Stimulated activated CD4-positive, alpha-beta T cell treated with anti-CD3 and anti-CD28 coated beads, Interleukin-15, amount 100 ng/mL, for 1 hour (primary cell): Measurements from ENCODE around the gene TREM1.
"Not testable (repeated sequence)": the region's sequence is repeated elsewhere in the genome, so short reads cannot be mapped to it uniquely, and the experiment has no call there.

ENCODE experiments used
- DNase-seq, 2 donors: peaks; one replicate each; pipeline ENCODE4 v3.0.0-alpha.2; 2020; ENCODE audit warnings: low read depth in 1 of 2, low spot score in 1 of 2

The TREM1 gene

DNA sequence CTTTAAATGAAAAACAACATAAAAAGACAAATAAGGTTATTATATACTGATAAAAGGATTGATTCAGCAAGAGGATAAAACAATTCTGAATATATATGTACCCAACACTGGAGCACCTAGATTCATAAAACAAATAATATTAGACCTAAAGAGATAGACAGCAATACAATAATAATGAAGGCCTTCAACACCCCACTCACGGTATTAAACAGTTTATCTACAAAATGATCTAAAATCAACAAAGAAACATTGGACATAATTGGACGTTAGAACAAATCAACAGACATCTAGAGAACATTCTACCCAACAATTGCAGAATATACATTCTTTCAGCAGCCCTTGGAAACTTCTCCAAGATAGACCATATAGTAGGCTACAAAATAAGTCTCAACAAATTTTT is 24.1 kb downstream of the TREM1 start:
- DNase-seq: no peak

DNA sequence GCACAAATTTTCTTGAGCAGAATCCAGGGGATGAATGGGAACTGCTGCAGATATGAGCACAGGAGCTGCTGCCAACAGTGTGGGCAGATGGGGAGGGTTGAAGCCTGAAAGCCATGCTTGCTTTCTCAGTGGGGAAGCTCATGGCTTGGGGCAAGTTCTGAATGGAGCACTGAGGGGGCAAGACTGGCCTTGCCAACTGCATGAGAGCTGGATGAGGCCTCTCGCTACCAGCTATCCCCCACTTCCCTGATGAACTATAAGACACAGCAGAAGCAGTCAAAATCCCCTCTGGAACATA is 28.3 kb downstream of the TREM1 start:
- DNase-seq: no peak

DNA sequence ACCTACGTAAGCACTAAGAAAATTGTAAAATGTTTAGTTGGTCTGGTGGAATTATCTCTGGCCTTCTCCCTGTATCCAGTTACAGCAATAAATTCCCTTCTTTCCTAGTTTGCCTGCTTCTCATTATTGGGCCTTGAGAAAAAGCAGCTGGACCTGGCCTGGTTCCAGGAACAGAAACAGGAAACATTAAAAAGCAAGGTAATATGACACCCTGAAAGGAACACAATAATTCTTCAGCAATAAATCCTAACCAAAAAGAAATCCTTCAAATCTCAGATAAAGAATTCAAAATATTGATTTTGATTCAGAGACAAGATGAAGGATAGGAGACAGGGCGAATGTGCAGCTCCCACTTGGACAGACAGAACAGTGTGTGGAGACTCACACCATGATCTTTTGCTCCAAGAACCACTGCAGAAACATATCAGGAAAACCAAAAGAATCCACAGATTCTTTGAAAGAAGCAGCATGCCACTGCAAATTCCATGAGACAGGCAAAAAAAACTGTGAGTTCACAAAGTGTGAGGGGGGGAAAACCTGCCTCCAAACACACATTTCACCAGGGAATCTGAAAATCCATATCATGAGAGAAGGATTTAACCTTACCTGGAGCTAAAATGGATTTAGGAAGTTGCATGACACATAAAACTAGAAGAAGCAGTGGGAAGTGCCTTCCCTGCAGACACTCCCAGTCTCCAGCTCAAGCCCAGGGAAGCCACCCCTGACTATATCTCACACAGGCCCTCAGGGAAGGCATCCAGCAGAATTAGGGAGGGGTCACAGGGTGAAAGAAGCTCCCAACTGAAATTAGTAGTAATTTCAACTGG is 28.9 kb downstream of the TREM1 start:
- DNase-seq: no peak

DNA sequence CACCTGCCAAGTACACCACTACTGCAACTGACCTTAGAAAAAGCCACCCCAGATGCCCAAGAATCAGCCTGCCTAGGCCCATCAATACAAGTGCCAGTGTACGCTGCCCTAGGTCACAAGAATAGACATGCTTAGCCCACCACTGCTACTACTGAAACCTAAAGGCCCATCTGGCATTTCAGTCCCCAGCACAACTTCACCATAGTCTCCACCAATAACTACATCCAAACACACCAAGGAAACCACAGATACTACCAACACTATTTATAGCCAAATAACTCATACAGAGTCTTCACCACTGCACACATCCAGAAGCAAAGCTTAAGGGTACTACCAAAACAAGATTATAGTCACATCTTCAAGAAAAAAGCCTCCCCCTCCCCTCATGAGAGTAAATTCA is 30.1 kb downstream of the TREM1 start:
- DNase-seq: no peak

DNA sequence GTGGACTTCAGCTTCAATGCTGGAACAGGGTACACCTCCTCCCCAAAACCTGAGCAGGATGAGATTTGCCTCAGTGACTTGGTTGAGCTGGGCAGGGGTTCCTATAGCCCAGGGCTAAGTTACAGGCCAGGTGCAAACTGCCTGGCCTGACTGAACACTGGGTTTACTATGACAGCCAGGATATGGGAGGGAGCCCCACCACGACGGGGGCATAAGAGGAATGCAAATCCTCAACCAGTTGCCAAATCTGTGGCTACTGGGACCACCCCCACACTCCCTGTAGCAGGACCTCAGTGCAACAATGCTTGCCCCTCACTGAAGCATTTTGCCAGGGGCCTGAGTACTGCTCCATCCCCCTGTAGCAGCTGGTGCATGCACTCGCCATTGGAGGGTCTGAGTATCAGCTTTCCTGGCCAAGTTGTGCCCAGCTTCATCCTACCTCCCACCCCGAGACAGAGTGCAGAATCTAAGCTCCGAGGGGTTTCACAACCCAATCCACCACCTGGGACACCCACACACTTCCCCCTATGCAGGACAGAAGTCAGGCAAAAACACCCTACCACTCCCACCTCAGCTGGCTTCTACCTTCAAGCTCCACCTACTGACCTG is 30.7 kb downstream of the TREM1 start:
- no peak for DNase-seq

DNA sequence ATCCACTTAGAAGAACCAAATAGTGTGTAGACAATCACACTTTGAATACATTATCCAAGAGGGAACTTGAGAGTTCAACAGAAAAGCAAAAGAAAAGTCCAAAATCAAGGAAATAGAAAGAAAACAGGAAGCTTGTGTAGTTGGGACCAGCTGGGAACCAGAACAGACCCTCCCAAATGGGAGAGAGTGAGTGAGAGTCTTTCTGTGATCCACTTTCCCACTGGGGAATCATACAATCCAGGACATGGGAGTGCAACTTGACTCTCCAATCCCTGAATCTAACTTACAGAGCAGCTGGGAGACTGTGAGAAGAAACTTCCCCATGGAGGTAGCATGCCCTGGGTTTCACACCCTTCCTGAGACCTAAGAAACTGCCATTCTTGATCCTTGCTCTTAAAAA is 31.4 kb downstream of the TREM1 start:
- no peak for DNase-seq

DNA sequence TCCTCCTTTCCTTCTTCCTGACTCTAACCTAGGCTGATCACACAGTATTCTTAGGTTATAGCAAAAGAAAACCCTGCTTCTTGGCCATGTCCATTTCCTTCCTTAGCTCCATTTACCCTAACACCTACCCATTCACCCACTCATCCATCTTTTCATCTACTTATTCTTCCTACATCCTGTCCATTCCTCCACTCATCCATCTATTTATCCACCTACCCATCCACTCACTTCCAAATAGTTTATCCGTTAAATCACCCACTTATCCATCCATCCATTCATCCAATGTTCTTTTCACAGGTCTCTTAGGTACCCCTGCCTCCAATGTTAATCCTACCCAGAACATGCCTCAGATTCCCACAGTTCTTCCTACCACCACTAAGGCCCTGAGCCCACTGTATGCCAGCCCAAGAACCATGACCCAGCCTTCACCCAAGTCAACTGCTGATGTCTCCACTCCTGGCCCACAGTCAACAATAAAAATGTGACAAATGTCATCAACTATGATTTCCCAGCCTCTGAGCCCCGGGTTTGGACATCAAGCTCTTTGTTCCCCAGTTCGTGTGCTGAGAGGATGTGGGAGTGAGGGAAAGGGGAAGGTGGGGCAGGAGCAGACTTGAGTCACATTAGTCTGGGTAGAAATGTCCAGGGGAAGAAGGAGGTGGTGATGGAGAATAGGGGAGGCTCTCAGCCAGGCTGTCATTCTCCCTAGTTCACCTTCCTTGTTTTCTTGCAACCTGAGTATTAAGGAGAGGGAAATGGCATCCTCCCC is 33.9 kb downstream of the TREM1 start:
- no peak for DNase-seq

DNA sequence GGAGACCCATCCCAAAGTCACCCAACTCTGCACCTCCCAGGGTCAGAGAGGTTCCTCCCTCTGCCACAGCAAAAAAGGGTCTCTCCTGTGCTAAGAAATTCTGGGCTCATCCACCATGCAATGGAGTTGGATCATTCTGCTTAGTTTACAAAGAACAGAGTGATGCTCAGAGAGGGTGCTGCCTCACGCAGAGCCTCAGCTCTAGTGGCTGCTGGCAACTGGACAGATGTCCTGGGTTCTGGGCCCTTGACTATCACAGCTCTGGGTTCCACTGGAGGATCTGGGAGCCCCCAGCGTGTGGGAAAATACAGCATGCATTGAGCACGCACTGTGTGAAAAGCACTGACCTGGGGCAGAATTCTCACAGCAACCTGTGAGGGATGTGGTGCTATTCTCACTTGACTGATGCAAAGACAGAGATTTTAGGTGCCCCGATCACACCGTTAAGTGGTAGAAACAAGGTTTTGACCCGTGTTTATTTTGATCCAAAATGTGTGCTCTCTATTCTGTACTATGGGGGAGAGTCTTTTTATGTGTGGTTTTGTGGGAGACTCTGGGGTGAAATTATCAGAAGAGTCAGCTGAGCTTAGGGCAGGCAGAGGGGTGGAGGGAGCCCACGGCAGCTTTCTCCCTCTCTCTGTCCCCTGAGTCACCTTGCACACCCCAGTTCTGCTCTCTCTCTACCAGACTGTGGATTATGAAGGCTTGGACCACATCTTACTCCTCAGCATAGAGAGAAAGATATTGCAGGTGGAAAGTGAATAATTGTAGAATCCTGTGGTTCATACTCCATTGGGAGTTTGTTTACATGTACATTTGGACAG is 38.4 kb downstream of the TREM1 start:
- no peak for DNase-seq

DNA sequence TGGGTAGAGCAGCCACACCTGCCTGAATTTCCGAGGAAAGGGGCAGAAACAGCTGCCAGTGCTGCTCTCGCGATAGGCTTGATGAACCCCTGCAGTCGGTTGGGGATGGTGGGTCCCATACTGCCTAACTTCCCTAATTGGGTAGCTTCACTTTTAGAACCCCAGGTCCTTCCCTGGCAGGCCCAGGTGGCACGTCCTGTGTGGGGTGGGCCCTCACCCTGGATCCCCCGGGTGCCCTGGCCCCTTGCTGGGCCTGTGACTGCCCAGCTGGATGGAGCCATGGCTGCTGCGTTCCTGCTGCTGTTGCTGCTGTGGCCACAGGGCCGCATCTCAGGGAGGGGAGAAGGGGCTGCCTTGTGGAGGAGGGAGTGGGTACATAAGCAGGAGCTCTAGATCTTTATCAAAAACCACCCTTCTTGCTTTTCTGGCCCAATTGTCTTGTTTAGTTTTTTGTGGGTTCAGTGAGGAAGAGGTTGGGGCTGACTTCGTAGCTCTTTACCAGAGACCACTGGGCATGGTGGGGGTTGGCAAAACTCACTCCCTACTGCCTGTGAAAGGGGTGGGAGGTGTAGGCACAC is 39.1 kb downstream of the TREM1 start:
- no peak for DNase-seq

DNA sequence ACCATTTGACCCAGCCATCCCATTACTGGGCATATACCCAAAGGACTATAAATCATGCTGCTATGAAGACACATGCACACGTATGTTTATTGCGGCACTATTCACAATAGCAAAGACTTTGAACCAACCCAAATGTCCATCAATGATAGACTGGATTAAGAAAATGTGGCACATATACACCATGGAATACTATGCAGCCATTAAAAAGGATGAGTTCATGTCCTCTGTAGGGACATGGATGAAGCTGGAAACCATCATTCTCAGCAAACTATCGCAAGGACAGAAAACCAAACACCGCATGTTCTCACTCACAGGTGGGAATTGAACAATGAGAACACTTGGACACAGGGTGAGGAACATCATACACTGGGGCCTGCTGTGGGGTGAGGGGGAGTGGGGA is 40.0 kb downstream of the TREM1 start:
- DNase-seq: not testable (repeated sequence)

DNA sequence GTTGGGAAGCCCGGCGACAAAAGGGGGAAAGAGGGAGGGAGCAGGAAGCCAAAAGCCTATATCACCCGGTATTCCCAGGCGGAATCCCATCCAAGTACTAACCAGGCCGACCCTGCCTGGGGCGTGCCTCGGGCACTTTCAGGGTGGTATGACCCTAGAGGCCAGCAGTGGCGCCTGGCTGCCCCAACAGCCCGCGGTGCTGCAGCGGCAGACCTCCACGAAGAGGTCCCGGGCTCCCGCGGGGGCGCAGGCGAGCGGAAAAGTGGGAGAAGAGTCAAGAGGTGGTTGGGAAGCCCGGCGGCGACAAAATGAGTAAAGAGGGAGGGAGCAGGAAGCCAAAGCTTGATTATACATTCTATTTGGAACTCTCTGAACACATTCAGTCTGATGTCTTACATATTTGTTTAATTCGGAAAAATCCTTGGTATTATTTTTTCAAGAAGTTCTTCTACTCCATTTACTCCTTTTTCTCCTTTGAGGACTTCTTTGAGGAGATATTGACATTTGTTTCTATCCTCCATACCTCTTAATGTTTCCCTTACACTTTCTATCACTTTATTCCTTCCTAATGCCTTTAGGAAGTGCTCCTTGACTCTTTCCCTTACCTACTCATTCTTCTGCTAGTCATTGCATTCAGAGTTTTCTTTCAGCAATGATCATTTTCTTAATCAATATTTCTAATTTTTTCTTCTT is 46.9 kb downstream of the TREM1 start:
- no peak for DNase-seq

DNA sequence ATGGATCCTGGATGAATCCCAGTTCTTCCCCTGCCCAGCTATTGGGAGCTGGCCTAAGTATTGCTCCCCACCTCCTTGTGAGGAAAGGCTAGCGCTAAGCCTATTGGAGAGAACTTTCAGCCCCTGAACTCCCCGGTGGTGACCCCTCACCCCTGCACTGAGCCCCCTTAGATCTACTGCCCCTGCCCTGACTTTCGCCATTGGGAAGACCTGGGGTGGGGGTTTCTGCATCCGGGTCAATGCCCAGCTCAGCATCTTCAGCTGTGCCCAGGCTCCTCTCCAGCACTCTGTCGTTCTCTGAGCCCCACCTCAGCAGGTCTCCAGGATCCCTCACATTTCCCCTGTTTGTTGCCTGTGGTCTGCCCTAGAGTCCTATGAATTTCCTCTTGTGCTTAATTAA is 49.4 kb downstream of the TREM1 start:
- no peak for DNase-seq

DNA sequence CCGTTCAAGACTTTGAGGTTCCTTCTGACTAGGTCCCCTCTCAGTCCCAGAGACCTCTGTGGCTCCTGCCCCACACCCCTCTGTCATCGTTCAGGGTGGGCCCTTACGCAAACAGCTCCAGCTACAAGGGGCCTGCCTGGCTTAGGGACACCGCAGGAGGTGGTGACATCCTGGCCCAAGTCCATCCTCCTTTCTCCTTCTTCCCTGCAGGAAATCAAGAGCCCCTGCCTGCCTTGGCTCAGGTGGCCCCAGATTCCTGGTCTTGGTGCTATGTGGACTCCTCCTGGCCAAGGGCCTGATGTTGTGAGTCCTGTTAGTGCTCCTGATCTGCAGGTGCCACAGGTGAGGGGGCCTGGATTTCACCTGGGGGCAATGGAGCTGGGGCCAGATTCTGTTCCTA is 50.2 kb downstream of the TREM1 start:
- DNase-seq: no peak

DNA sequence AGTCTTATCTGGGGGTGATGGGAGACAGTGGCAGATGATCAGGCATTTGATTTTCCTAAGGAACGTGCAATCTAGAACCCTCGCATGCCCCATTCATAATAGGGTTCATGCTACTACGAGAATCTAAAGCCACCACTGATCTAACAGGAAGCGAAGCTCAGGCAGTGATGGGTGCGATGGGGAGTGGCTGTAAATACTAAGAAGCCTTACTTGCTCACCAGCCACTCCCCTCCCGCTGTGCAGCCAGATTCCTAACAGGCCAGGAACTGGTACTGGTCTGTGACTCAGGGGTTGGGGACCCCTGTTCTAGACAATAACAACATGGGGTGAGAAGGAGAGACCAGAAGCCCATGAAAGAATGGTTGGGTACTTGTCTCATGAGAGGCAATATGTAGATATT is 53.8 kb downstream of the TREM1 start:
- no peak for DNase-seq

DNA sequence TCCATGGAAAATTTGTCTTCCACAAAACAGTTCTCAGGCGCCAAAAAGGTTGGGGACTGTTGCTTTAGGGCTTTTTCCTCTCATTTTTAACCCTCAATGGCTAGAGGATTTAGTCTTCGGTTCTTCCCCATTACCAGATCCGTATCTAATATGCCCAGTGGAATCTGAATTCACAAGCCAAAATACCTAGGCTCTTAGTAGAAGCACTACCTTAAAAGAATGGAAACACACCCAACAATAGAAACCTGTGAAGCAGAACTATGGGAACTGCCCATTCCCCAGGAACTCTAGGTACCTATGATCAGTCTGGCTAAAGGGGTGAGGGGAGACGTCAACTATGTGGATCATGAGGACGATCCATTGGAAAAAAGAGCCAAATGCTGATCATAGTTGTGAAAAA is 55.2 kb downstream of the TREM1 start:
- no peak for DNase-seq

DNA sequence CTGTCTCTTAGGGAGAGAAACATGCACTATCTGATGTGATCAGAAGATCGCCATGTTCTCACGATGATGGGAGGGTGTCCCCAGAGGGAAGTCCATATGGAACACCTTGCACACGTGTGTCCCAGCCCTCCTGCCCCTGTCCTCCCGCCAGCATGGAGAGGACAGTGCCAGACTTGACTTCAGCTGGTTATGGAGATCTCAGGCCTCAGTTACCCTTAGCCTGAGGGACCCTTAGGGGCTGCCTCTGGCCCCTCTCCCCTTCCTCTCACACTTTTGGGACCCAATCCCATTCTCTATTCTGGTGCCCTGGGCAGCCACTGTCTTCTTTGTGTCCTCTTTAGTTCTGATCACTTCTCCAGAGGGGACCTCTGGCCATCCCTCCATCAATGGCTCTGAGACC is 56.8 kb downstream of the TREM1 start:
- no peak for DNase-seq

DNA sequence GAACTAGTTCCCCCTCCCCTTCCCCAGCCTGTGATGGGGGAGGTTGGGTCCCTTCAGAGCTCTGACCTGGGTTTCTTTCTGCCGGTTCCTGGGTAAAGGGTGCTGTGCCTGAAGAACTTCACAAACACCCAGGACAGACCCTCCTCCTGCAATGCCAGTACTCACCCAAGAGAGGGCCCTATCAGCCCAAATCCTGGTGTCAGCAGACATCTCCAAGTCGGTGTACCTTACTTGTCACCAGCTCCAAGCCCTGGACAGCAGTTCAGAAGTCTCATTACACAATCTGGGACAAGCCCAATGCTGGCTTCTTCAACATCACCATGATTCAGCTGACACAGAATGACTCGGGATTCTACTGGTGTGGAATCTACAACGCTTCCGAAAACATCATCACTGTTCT is 57.9 kb downstream of the TREM1 start:
- no peak for DNase-seq

DNA sequence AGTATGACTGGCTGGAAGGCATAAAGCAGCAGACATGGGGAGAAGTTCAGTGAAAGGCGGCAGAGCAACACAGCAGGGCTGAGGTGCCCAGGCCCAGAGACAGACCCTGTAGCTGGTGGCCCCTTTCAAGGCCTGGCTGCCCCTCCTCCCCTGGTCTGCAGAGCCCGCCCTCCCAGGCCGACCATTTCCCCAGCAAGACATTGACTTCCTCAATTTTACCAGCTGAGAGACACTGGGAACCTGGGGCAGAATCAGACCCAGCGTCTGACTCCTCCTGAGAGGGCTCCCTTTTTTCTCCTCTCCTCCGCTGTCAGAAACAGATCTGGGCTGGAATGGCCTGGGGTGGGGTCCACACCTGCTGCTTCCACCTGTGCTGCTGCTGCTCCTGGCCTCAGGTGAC is 58.4 kb downstream of the TREM1 start, which contains the start of gene TREML4:
Gene TREML4 (plus strand): TSS at position 254 of the 400 bp plus-strand sequence. CDS start 79 bp downstream, at position 333.
- DNase-seq: no peak

DNA sequence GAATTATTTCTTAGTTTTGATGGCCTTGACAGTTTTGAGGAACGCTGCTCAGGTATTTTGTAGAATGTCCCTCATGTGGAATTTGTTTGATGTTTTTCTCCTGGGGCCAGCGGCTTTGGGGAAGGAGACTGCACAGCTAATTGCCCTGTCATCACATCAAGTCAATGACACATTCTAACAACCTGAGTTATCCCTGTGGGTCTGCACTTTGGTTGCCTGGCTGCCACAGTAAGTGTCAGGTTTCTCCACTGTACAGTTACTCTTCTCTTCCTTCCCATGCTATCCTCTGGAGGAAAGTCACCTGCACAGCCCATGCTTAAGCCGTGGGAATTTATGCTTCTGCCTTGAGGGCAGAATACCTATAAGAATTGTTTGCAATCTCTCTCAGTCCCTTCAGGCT is 59.7 kb downstream of the TREM1 start:
- DNase-seq: no peak

DNA sequence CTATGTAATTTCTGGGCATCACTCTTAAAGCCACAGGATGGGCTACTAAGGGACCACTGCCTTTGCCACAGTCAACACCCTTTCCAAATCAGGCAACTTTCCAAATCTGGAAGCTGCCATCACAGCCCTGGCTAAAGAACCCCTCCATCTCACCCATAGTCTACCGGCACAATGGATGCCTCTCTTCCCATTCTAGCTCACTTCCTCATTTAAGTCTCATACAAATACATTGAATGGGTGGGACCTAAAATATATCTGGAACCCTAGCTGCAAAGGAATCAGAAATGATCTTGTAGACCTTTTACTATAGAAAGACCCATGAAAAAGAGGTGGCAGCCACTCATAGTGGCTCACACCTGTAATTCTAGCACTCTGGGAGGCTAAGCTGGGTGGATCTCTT is 61.7 kb downstream of the TREM1 start:
- no peak for DNase-seq
